RPMI7951 (cell line): ENCODE data around the gene HOXC5. TPM values are rescaled to one million over a fixed set of nuclear protein-coding genes. Genes with fewer than 3 reads are reported as not detected.

Experiments
- DNase-seq: peaks from one replicate; pipeline ENCODE4 v3.0.0-alpha.2; 2012; ENCODE audit warnings: low read depth
- total RNA-seq: library from RNA; depleted of rRNA; stranded (reverse); fragments of >200 nt; shearing (Covaris generic); gene quantifications from 2 replicates; pipeline ENCODE4 v1.2.3, GENCODE V29; 2014

The HOXC5 gene
- total RNA-seq, 1 experiment from 2014 or later, result 2.0 TPM

DNA sequence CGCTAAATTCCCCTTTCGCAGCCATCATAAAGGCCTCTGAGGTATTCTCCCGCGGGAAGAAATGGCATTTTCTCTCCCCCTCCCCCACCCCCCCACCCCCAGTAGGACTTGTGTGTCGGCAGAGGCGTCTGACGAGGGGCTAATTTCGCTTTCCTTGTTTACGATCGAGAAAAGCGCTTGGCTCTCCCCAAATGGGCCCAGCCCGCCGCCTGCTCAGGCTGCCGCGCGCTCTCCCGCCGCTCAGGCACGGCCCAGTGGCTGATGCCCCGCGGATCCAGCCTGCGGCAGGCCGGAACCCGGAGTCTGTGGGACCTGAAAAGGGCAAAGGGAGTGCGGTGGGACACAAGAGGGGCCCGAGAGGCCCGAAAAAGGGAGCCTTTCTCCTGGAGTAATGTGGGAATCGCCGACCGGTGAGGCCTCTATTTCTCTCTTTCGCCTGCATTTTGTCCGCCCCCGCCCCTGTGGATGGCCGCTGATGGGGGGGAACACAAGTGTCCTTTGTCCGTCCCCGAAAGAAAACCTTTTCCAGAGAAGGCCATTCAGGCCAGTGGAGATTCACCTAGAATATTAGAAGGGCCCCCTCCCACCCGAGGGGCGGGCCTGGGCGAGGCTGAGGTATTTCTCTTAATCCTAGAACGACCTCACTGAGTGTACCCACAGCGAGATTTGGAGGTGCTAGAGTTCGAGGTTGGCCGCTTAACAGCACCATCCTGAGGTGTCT is 13.6 kb upstream of the HOXC5 start:
- DNase-seq, result peak; percentile 44

DNA sequence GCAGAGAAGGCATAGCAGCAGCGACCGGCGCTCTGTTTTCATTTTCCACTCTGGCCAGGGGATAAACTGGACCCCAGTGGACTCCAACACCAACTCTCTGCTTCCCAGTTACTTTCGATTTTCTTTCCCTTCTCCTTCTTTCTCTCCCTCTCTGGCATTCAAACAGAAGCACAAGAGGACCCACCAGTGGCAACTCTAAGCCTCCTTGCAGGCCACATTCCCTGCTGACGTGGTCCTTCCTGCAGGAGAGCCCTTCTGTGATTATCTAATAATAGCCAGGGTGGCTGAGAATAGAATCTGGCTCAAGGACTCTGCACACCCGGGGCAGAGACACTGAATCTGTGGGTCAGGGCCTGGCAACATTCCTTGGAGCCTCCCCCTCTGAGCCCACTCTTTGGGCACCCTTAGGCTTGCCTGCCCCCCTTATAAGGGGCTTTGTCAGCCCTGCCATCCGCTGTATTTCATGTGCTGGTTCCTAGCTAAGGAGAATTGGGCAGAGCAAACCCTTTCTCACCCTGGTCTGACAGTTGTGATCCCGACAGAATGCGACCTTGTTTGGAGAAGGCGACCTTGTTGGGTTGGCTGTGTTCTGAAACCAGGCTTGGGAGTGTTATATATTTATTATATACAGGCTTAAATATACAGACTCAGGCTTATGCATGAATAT is 12.8 kb upstream of the HOXC5 start:
- peak; percentile 71 for DNase-seq

DNA sequence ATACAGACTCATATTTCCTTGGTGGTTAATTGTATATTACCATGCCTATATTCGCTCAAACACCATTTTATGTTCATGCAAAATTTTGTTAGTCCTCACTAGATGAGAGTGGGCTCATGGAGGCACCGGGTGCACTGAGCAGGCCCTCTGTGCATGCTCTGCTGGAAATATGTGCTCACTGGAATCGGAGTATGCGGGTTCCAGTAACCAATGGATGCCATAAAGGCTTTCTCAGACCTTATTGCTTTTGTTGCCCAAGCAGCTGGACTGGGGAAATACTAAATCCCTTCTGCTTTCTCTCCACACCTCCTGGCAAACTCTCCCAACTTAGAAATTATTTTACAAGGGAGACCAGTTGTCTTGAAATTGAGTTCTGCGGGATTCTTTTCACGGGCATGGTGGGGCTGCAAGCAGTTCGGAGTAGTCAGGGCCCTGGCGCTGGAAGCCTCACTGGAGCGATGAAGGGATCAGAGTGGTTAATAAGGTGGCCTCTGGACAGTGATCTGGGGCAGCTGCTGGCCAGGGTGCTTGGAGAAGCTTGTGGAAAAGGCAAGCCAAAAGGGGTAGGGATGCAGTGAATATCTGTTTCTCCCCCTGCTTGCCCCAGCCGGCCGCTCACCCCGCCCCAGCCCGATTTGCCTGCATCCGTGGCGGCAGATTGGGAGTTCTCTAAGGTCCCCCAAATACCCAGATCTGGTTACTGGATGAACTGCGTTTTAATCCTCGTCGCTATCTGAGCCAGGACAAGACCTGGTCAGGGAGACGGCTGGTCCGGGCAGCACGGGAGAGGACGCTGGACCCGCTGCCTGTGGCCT is 12.1 kb upstream of the HOXC5 start:
- no peak for DNase-seq

DNA sequence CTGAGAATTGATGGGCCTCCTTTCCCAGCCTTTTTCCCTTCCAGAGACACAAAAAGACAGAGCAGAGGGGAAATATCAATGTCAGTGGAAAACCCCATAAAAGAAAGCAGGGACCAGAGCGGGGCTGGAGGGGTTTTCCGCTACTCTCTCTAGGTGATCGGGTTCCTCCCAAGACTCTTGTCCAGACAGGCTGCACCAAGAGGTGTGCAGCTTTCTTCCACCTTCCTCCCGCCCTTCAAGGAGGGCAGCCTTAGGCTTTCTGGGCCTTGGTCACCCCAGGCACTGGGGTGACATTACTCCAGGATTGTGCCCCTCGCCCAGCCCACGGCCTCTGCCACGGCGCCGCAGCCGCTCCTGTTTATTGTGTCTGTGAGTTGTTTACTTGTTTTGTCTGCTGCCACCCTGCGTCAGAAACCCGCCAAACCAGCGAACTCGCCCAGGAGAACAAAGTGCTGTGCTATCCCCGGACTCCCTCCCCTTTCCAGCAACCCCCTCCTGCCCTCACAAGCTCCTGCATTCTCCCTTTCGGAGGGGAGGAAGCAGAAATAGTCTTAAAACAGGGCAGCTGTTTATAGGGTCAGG is 11.3 kb upstream of the HOXC5 start:
- no peak for DNase-seq

DNA sequence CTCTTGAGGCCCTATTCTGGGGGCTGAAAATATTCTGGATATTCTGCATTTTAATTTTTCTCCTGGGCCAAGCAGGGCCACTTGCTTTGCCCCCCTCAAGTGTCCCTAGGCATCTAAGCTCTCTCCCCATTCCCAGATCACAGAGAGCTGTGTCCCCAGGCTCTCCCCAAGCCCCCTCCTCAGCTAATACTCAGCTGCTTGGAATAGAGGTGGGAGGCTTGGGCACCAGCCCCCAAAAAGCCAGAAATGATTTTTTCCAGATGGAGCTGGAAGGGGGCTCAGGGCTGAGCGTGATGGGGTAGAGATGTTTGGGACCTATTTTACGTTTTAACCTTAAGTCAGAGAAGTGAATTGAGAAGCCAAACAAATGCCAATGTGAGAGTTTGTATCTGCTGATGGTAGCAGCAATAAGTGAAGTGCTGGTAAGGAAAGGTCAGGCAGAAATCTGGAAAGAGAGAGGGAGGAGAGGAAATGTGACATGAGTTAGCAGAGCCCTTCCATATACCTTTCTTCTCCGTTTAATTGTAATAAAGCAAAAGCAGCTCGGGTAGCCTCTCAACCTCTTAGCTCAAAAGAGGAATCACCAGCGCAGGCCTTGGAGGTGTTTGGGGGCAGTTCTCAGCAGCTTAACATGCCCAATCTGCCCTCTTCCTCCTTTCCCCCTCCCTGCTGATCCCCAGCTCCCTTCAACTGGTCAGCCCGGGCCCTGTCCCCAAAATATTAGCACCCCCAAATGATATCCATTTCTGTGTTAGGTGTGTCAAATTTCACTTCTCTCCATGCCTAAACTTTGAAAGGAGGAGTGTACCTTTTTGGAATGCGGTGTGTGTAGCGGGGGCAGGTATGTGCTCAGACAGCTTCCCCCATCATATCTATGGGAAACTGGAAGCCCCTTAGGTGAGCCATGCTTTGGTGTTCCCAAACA is 9.6 kb upstream of the HOXC5 start:
- no peak for DNase-seq

DNA sequence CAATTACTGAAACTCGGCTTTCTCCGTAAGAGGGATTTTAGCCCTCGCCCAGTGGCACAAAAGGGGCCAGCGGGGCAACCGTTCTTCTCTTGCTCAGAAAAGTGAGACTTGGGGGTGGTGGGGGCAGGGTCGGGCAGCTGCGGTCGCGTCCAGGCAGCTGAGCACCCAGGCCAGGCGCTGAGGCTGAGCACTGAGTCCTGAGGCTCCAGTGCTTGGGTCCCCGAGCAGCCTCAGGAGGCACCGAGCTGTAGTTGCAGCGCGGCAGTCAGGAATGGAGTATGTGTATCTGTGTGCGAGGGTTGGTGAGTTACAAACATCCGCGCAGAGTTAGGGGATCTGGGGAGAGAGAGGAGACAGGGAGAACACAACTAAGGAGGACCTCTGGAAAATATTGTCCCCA is 8.7 kb upstream of the HOXC5 start:
- no peak for DNase-seq

DNA sequence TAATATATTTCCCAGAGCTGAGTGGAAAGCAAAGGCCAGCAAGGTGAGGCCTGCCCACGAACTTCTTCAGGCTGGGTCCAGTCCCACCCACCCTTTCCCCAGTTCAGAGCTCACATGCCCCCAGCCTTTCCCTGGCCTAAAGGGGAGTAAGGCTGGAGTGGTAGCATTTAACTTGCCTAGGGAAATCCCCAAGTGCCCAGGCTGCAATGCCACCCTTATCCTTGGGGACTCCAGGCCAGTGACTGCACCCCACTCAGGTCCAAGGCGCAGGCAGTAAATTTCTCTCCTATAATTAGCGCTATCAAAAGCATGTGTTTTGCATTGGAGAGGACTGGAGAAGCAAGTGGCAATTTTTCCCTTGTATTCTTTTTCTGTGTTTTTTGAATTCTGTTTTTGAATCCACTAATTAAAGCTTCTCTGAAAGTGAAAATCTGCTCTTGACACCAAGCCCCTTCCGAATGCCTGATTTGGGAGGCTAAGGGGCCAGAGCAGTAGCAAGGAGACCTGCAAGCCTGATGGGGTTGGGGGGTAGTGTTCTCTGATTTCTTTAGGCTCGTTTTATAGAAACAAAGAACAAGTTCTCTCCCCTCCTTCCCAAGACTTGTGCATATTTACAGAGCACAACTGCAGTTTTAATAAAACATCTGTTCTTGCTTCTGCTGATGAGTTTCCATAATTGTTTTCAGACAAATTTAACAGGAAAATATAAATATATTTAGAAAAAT is 8.1 kb upstream of the HOXC5 start:
- no peak for DNase-seq

DNA sequence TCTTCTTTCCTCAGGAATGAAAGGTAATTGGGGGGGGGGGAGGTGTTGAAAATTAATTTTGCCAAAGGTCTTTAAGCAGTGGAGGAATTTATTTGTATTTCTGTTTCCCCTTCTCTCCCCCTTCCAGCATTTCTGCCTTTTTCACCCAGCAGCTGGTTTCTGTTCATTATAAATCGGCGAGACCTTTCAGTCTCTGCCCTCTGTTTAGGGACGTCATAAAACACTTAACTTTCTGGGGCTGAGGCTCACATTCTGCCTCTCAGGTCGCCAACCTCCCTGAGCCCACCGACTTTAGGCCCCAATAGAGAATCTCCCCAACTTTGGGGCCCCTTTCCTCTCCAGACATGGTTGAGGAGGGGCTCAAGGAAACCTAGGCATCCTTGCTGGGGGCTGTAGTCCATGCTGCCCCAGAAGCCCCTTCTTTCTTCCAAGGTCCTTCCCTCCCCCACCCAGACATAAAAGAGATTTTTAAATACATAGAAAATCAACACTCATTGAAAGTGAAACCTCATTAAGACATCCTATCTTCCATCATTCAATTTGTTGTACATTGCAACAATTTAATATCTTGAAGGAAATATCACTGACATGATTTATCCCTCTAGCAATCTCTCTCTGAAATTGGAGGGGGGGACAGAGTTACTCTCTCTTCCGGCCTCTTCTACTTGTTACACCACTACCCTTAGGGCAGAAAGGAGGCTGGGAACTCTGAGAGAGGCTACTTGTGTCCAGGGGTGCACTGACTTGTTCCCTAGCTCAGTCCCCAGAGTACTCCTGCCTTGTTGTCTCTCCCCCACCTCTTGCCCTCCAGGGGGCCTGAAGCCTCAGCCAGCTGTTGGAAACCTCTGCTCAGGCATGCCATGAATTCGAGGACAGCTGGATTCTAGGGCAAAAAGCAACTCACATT is 7.1 kb upstream of the HOXC5 start:
- DNase-seq, result no peak

DNA sequence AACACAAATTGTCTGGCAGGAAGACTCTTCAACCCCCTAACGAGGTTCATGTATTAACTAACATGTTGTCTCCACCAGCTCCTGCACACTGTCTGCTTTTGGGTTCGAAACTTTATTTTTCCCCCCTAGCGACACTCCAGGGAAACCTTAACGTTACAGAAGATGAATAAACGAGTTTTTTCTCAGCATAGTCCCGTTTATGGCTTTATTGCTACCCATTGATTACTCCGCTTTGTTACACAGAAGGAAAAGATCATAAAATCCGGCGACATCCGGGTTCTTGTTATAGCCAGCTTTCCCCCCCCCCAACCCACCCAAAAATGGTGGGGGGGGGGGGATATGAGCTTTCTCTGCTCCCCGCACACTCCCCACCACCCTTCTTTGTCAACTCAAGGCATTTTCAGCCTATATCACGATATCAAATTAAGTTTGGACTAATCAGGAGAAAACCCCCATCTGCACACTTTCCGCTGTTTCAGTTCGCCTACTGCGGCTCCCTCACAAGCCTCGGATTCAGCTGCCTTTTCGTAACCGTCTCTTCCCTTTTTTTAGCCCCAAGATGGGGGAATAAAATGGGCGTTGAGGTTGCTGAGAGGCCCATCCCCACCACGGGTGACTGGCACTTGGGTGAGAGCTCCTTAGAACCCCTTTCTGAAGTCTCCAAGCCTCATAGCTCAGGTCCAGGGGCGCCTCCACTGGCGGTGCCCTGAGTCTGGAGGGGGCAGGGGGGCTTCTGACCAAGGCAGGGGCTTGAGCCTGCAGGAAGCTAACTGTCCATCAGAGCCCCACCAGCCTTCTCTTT is 6.0 kb upstream of the HOXC5 start:
- DNase-seq, result no peak

DNA sequence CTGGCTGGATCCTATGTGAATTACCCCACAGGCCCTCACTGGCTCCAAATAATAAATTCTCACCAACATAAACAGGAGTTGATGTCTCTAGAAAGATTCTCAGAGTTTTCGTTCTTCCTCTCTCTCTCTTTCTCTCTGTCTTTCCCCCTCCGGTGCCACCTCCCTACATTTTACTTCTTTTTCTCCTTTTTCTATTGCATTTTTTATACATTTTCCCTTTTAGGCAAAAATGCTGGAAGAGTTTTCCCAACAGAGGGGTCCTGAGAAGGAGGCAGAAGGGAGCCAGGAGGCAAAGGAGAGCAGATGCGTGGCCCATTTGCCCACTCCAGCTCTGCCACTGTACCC is 5.4 kb upstream of the HOXC5 start:
- no peak for DNase-seq

DNA sequence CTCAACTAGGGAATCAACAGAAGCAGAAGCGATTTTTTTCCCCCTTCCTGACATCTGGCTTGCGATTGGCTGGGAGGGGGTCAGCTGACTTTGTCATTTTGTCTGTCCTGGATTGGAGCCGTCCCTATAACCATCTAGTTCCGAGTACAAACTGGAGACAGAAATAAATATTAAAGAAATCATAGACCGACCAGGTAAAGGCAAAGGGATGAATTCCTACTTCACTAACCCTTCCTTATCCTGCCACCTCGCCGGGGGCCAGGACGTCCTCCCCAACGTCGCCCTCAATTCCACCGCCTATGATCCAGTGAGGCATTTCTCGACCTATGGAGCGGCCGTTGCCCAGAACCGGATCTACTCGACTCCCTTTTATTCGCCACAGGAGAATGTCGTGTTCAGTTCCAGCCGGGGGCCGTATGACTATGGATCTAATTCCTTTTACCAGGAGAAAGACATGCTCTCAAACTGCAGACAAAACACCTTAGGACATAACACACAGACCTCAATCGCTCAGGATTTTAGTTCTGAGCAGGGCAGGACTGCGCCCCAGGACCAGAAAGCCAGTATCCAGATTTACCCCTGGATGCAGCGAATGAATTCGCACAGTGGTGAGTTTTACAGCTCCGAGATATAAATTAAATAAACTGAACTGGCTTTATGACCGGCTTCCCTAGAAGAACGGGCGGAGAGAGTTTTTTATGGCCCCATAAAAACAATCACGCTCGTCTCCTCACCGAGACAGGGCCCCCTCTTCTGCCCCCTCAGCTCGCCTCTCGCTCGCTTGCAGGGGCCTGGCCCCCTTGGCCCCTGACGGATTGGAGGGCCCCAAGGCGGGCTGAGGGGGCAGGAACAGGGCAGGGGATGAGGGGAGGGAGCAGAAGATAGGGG is 4.3 kb upstream of the HOXC5 start, which contains the start of gene HOXC6:
Gene HOXC6 (plus strand): TSS at position 127 of the 888 bp plus-strand sequence. CDS start 82 bp downstream, at position 209.
- DNase-seq, result peak; percentile 39

DNA sequence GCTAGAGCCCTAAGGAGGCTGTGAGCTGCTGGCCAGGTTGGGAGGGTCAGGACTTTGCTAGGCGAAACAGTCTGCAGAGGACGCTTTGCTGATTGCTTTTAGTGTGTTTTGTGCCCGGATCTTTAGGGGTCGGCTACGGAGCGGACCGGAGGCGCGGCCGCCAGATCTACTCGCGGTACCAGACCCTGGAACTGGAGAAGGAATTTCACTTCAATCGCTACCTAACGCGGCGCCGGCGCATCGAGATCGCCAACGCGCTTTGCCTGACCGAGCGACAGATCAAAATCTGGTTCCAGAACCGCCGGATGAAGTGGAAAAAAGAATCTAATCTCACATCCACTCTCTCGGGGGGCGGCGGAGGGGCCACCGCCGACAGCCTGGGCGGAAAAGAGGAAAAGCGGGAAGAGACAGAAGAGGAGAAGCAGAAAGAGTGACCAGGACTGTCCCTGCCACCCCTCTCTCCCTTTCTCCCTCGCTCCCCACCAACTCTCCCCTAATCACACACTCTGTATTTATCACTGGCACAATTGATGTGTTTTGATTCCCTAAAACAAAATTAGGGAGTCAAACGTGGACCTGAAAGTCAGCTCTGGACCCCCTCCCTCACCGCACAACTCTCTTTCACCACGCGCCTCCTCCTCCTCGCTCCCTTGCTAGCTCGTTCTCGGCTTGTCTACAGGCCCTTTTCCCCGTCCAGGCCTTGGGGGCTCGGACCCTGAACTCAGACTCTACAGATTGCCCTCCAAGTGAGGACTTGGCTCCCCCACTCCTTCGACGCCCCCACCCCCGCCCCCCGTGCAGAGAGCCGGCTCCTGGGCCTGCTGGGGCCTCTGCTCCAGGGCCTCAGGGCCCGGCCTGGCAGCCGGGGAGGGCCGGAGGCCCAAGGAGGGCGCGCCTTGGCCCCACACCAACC is 3.1 kb upstream of the HOXC5 start:
- no peak for DNase-seq

DNA sequence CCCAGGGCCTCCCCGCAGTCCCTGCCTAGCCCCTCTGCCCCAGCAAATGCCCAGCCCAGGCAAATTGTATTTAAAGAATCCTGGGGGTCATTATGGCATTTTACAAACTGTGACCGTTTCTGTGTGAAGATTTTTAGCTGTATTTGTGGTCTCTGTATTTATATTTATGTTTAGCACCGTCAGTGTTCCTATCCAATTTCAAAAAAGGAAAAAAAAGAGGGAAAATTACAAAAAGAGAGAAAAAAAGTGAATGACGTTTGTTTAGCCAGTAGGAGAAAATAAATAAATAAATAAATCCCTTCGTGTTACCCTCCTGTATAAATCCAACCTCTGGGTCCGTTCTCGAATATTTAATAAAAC is 2.4 kb upstream of the HOXC5 start:
- no peak for DNase-seq

DNA sequence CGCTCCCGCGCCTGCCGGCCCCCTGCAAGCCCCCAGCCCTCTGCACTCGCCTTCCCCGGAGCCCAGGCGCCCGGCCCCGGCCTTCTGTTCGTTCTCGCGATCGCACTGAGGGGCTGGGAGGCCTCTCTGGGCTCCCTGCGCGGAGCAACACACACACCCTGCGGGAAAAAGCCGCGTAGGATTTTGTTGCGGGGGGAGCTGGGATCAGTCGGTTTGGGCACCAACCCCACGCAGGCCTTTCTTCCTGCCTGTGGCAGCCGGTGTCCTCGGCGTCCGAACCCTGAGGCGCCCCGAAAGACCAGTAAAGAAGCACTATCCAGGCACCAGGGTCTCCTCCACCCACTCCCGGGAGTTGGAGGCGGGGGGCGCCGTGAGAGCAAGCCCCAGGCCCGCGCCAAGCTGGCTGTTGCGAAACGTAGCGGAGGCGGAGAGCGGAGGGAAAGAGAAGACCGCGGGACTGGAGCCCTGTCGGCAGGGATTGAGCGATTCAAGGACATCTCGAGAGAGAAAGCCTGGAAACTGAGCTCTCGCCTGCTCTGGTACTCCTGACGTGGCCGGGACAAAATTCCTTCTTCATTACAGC is 1.9 kb upstream of the HOXC5 start:
- no peak for DNase-seq

DNA sequence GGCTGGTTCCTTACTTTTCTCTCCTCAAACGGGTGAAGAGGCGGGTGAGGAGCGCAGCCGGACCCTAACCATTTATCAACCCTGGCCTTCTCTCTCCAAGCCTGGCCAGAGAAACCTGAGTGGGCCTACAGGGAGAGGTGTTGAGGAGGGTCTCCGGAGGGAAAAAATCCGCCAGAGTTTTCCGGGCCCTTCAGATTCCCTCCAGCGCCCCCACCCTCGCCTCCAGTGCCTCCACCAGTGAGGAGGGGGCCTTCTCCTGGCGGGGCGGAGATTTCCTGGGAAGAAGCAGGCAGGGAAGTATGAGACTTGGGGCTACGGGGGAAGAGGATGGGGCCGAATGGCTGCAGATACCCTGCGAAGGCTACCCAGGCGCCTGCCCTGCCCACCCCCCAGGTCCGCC is 1.4 kb upstream of the HOXC5 start:
- no peak for DNase-seq

DNA sequence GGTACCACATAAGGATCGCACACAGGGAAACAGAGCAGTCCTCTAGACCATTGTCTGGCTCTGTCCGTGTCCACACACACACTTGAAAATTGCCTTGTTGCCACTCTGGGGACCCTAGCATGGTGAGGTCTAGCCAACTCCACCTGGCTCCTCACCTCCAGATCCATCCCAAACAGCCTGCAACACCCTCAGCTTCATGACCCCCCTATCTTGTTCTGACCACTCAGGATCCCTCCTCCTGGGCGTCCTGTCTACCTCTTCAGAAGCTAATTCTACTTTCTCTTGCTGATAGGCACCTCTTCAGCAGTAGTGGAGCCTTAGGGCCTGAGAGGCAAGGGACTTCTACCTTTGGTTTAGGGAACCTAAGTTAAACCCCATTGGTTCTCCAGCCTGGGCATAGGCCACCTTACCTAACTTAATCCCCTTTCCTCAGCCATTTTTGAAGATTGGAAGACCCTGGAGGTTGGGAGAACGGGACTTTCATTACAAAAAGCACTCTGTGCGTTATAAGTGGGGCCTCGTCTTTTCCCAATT is 697 bp upstream of the HOXC5 start:
- DNase-seq, result no peak
